ENCODE measurements around the gene CT47B1. TPM values are rescaled to one million over a fixed set of nuclear protein-coding genes. Genes with fewer than 3 reads are reported as not detected.

The CT47B1 gene
- not detected in 5 replicates for total RNA-seq (2022; extraction: Qiagen RNA extraction; ENCODE audit: low read depth)

GRCh38 chrX:120875766-120876165 lies at the start of gene CT47B1:
Gene CT47B1, minus strand, starts transcription at chrX:120875866. Its CDS starts 196 bp downstream, at chrX:120875670.

Other genes with a start within 250 kb of the CT47B1 start
- gene C1GALT1C1, start 245.8 kb downstream of the CT47B1 start, total RNA-seq (2022; extraction: Qiagen RNA extraction; ENCODE audit: low read depth): 29.8 to 37.6 TPM (median 32.5 TPM) in 5 replicates
- gene CT47A11, start 61.3 kb upstream of the CT47B1 start, total RNA-seq (2022; extraction: Qiagen RNA extraction; ENCODE audit: low read depth): not detected in 5 replicates
- not detected in 5 replicates for gene CT47A10, start 66.2 kb upstream of the CT47B1 start, total RNA-seq (2022; extraction: Qiagen RNA extraction; ENCODE audit: low read depth)
- gene CT47A9, start 71.0 kb upstream of the CT47B1 start, total RNA-seq (2022; extraction: Qiagen RNA extraction; ENCODE audit: low read depth): not detected in 5 replicates
- not detected in 5 replicates for gene CT47A8, start 75.9 kb upstream of the CT47B1 start, total RNA-seq (2022; extraction: Qiagen RNA extraction; ENCODE audit: low read depth)
- not detected in 5 replicates for gene CT47A7, start 80.7 kb upstream of the CT47B1 start, total RNA-seq (2022; extraction: Qiagen RNA extraction; ENCODE audit: low read depth)
- gene CT47A6, start 85.6 kb upstream of the CT47B1 start, total RNA-seq (2022; extraction: Qiagen RNA extraction; ENCODE audit: low read depth): not detected in 5 replicates
- gene CT47A5, start 90.5 kb upstream of the CT47B1 start, total RNA-seq (2022; extraction: Qiagen RNA extraction; ENCODE audit: low read depth): not detected in 5 replicates
- gene CT47A4, start 95.3 kb upstream of the CT47B1 start, total RNA-seq (2022; extraction: Qiagen RNA extraction; ENCODE audit: low read depth): not detected in 5 replicates
- gene CT47A3, start 100.2 kb upstream of the CT47B1 start, total RNA-seq (2022; extraction: Qiagen RNA extraction; ENCODE audit: low read depth): not detected in 5 replicates
- gene CT47A2, start 105.1 kb upstream of the CT47B1 start, total RNA-seq (2022; extraction: Qiagen RNA extraction; ENCODE audit: low read depth): not detected in 5 replicates
- not detected in 5 replicates for gene CT47A1, start 109.9 kb upstream of the CT47B1 start, total RNA-seq (2022; extraction: Qiagen RNA extraction; ENCODE audit: low read depth)
- gene GLUD2, start 171.7 kb upstream of the CT47B1 start, total RNA-seq (2022; extraction: Qiagen RNA extraction; ENCODE audit: low read depth): 1.7 to 2.9 TPM (median 2.5 TPM) in 5 replicates

Data from A549 treated with CpdA at 1 μM for 4 hours (cell line).